ENCODE data around the gene ETV3L.

- TF ChIP-seq EZH2 (IDR thresholded peaks at IDR 0.05) = no peak
- TF ChIP-seq POLR2AphosphoS5 (IDR thresholded peaks at IDR 0.05; ENCODE audit: borderline replicate concordance, low read depth, low read length) = no peak
These were observed 47.4 kb upstream of the ETV3L start for GRCh38 chr1:157147037-157147436.
